Measurements from ENCODE around the gene PARD3.

The PARD3 gene

DNA sequence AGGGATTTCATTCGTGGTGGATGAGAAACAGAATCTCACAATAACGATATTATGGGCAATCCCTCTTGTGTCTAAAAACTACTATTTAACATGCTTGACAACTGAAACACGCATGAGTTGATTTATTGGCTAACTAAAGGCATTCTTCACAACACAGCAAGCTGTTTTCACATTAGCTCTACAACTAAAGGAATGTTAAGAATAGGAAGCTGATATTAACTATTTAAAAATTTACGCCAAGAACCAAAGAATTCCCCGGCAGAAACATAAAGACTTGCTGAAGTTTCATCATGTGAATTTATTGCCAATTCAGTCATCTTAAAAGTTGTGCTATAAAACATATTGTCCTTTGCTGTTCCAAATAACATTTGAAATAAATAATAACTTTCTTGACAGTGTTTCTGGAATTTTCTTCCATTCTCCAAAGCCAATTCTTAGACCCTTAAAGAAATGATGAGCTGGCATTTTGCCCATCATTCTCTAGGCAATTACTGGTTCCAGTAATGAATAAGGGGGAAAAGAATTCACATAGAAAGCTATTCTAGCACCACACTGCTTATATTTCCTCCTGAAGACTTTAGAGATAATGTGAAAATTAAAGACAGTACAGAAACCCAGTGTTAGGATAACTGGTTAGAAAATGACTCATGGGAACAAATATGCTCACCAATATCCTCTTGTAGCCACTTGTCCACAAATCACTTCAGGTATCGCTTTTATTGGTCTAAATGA lies 233.1 kb downstream of the PARD3 start:
- no peak for DNase-seq (ENCODE audit: low read depth in 2 of 2)

DNA sequence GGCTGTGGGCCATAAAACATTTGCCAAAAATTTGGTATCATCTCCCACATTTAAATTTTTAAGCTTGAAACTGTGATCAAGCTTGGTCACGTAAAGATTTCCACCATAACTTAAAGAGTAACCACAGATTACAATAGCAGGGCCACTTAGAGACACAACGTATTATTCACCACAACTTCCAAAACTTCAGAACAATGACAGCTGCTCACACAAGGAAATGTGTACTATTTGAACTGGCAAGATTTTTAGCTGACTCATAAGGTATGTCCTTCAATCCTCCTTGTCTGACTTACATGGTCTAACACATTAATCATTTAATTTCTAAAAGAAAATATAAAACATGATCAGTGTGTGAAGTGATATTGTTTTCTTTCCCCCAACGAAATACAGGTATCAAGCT lies 234.5 kb downstream of the PARD3 start:
- DNase-seq (ENCODE audit: low read depth in 2 of 2), result no peak

DNA sequence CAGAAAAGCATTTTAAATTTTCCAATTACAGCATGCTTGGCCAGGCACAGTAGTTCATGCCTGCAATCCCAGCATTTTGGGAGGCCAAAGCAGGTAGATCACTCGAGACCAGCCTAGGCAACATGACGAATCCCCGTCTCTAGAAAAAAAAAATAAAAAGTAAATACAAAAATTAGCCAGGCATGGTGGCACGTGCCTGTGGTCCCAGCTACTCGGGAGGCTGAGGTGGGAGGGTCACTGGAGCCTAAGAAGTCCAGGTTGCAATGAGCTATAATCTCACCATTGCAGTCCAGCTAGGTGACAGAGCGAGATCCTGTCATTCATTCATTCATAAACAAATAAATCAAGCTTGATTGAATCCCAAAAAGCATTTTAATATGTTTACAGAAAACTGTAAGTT lies 234.9 kb downstream of the PARD3 start:
- no peak for DNase-seq (ENCODE audit: low read depth in 2 of 2)

DNA sequence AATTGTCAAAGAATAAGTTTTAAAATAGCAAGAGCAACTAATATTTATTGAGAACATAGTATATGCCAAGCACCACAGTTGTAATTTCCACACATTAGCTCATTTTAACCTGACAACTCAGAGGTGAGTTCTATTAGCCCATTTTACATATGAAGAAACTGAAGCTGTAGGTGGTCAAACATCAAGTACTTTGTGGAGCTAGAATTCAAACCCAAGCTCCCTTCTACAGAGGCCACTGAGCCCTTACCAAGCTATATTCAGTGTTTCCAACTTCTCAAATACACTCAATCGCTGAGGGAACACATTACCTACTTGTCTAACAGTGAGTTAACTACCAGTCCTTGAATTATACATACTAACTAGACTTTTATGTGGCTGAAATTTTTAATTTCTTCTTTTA lies 236.6 kb downstream of the PARD3 start:
- no peak for DNase-seq (ENCODE audit: low read depth in 2 of 2)

DNA sequence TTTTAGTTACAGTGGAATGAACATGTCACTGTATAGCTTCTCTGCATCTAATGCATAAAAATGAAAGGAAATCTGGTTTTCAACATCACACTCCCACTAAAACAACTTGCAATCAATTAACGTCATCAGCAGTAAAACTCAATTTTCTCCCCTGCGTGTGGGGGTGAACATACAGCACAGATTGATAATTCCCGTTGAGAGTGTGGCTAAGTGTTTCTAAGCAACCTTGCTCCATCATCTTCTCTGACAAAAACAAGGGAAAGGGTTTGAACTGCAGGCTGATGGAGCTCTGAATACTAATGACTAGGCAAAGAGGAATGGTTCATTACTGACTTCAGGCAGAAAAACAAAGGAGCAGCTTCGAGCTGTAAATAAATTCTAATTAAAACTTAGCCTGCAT lies 238.3 kb downstream of the PARD3 start:
- no peak for DNase-seq (ENCODE audit: low read depth in 2 of 2)

DNA sequence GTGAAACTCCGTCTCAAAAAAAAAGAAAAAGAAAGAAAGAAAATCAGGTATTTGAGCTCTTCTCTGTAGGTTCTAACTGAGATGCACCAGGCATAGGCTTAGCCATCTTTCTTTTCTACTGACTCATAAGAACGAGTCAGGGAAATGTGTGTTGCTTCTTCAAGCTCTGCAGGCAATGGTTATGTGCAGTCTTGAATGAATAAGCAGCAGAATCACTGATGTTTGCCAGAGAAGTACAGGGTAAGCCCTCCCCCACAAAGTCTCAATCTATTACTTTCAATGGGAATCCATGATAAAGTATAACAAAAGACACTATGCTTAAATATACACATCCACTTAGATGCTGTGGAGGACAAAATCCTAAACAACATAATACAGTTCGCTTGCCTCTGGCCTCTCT lies 239.2 kb downstream of the PARD3 start:
- DNase-seq (ENCODE audit: low read depth in 2 of 2), result no peak

DNA sequence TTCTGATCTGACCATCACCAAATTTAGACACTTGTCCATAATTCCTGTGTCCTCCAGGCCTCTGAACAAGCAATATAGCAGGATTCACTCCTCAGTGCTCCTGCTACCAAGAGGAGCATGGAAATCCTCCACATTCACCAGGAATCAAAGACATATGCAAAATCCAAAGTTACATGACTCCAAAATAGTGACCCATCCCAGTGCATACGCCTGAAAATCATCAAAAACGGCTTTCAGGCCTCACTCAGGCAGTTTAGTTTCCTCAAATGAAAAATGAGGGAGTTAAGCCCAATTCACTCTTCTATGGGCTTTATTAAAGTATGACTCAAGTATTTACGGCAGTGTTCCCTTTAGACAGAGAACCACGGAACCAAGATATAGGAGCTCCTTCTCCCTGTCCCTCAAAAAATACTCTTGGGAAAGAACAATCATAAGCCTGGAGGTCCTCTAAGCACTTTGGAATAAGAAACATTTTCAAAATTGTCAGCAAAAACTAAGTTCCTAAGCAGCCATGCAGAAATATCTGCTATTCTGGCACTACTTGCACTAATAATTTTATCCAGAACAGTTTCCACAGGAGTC lies 240.7 kb downstream of the PARD3 start:
- DNase-seq (ENCODE audit: low read depth in 2 of 2), result no peak

DNA sequence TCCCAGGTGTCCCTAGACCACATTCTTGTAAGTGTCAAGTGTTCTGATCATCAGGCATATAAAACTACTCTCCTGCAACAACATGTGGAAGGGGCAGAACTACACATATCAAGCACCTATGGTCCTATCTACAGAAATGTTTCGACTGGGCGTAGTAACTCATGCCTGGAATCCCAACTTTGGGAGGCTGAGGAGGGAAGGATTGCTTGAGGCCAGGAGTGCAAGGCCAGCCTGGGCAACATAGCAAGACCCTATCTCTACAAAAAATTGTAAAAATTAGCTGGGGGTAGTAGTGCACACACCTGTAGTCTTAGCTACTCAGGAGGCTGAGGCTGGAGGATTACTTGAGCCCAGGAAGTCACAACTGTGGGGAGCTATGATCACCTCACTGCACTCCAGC lies 244.2 kb downstream of the PARD3 start:
- DNase-seq (ENCODE audit: low read depth in 2 of 2), result no peak

DNA sequence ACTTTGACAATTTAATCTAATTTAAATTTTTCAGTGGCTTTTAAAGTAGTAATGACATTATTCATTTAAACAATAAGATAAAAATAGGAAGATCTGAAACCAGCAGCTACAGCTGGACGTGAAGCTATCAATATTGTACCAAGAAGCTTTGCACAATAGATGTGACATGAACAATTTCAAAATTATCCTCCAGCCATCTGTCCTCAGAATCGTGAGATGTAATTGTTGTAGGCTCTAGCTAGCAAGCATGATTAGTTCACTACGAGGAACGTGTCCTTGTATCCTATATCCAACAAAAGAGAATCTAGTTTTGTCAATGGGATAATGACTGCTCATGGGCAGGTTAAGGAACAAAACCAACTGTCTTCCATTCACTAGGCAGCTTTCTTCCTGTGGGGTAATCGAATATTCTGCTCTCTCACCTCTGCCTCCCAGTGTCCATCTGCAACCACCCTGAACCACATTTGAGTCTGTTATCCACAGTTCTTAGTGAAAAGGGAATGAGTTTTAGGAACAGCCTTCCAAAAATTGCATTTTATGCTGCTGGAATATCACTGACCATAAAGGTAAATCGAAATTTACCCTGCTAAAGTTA lies 247.3 kb downstream of the PARD3 start:
- DNase-seq (ENCODE audit: low read depth in 2 of 2), result no peak

DNA sequence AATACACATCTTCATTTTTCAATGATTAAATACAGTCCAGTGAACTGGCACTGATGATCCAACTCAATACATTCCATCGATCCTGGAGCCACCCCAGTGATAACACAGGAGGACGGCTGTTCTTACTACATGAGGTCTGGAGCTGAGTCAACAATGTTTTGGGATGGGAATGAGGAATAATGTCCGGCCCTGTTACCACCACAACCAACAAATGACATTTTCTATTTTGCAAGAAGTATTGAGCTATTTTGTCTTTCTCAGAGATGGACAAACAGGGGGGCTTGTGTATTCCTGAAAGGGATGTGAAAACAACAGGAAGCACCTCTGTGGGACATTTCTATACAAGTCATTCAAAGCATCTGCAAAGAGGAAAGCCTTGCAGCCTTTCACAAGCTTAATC lies 249.2 kb downstream of the PARD3 start:
- DNase-seq (ENCODE audit: low read depth in 2 of 2), result no peak

DNA sequence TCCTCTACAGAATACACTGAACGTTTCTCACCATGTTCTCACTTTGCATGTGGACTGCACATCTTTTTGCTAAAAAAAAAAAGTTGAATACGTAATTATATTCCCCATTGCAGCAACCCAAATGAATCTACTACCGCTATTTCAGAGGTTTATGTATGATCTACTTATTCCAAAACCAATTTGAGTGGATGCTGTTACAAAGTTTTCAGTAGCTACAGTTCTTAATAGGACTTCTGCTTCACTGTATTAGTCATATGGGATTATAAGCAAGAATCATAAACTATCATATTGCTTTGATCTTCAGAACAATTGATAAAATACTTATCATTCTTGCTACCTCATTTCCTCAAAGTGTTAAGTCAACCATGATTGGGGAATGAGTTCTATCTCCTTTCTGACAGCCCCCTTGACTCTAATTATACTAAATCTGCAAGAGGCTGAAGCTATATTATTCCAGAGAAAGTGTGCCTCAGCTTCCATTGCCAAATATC lies 257.0 kb downstream of the PARD3 start:
- no peak for DNase-seq (ENCODE audit: low read depth in 2 of 2)

DNA sequence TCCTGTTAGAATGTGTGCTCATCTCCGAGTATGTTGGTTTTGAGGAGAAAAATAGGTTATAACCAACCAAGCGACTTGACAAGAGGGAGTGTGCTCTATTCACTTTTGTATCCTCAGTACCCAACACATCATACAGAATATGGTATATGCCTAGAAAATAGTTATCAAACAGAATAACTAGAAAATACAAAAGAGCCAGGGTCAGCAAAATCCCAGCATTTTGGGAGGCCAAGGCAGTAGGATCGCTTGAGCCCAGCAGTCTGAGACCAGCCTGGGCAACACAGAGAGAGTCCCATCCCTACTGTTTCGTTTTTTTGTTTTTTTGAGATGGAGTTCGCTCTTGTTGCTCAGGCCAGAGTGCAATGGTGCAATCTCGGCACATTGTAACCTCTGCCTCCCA lies 257.9 kb downstream of the PARD3 start:
- no peak for DNase-seq (ENCODE audit: low read depth in 2 of 2)

DNA sequence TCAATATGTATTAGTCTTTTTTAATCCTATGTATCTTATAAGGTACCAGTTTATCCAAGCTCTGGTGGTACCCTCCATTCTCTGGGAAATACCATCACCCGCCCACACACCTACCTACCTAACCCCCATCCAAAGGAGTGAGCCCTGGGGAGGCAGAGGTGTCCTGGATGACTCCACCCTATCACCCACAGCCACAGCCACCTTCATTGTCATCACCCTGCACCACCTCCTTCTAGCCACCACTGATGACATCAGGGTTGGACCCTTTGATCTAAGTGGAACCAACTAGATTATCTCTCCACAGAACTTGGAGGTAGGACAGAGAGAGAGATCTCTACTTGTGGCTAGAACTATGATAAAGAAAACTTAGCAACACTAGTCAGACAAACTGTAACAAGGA lies 259.4 kb downstream of the PARD3 start:
- DNase-seq (ENCODE audit: low read depth in 2 of 2), result no peak

DNA sequence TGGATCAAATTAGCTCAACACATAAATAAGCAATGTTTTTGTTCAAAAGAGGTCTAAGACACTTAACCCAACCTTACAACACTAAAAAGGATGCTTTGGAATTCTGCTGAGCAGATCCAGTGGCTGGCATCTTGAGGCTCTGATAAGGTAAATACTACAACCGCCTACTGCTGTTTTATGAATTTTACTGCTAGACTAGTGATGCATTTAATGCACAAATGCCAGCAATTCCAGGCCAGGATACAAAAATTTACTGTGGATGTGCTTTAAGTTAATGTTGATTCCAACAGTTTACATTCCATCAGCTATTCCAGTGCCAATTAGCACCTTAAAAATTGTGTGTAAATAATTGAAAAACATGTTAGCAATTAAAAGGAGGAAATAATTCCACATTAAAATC lies 261.3 kb downstream of the PARD3 start:
- no peak for DNase-seq (ENCODE audit: low read depth in 2 of 2)

DNA sequence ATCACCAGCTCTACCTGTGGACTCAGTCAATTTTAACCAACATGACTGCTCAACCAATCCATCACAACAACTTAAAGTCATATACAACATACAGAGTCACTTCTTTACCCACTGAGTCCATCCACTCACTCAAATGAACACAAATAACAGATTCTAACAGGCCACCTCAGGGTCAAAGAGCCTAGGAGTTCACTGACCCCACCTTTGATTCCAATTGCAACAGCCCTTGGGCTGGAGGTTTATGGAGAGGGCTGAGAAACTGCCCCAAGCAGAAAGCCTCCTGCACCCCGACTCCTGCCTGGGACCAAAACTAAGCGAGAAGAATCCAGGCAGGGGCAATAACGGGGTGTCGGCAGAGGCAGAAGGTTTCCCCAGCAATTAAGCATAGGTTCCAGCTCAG lies 263.8 kb downstream of the PARD3 start:
- no peak for DNase-seq (ENCODE audit: low read depth in 2 of 2)

DNA sequence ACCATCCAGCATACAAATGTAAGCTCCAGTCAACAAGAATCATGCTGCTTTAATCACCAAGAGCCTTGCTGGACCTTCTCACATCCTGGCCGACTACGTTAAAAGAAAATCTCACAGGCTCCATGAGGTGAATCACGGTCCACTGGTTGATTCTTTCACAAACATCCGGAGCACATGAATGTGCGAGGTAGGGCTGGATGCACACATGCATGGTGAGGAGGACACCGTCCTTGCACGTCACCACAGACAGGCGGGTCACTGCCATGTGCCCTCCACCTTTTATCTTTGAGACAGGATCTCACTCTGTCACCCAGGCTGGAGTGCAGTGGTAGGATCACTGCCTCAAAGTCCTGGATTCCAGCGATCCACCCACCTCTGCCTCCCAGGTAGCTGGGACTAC lies 265.1 kb downstream of the PARD3 start:
- no peak for DNase-seq (ENCODE audit: low read depth in 2 of 2)

DNA sequence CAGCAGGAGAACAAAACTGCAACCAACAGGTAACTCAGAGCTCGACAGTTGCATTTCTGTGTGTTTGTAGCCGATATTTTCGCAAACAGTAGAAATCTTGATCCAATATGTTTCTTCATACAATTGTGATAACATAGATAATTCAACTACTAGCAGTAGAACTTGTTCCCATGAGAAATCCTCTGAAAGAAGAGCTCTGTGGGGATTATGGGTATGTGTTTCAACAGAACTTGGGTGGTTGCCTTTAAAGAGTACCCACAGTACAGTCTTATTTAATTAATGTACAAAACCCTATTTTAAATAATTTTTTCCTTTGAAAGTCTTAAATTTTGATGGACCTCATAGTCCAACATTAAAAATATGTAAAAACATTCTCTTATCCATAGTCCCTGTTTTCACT lies 266.1 kb downstream of the PARD3 start:
- no peak for DNase-seq (ENCODE audit: low read depth in 2 of 2)

DNA sequence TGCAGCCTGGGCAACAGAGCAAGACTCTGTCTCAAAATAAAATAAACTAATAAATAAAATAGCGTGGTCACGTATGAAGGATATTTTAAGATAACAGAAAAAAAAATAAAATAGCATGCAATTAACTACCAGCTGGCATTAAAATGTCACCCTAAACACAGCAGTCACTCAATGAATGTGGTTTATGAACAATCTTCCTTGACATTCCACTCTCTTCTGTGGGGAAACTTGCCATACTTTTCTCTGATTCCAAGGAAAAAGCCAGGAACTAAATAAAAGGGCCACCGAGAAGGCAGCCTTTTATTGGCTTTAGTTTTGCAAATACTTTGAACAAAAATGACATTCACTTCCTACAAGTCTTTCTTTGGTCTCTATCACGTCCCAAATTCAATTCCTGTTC lies 266.6 kb downstream of the PARD3 start:
- no peak for DNase-seq (ENCODE audit: low read depth in 2 of 2)

DNA sequence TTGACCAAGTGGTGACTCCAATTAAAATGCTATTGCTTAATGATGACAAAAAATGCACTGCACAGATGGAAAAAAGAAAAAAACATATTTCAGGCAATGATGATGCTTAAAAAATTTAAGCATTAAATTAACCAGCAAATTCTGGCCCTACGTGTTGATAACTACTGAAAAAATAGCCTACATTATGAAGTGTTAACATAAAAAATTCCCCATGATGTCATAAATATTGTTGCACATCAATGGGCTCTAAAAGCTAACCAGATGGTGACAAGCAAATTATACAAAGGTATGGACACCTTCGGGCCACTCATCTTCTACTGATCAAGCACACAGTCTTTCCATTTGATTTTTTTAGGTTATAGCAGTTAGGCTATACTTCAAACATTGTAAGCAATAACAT lies 267.4 kb downstream of the PARD3 start:
- DNase-seq (ENCODE audit: low read depth in 2 of 2), result no peak

DNA sequence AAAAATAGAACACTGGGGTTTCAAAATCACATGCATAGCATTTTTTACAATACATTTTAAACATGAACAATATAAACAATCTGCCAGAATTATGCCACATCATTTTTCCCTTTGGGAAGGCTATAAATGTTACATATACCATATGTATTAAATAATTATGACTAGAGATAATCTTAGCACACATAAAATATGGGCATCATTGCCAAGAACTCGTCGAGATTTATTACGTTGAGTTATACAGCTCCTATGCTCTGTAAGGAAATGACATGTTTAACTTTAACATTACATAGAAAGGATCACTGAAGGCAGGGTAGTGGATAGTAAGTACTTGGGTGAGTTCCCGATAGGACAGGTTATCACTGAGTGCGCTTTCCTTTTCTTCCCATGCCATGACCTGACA lies 267.8 kb downstream of the PARD3 start:
- DNase-seq (ENCODE audit: low read depth in 2 of 2), result no peak

DNA sequence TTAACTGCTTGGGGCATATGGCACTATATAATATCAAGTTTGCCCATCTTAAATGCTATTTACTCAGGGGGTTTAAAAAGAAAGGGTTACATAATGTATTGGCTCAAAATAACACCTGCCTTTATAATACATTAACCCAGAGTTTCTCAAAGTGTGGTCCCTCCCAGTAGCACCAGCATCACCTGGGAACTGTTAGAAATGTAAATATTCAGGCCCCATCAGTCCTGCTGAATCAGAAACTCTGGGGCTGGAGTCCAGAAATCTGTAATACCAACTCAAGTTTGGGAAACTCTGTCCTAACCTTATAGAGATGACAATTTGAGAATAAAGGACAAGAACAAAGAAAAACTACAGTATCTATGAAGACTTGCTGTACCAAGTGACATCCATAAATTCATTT lies 270.7 kb downstream of the PARD3 start:
- DNase-seq (ENCODE audit: low read depth in 2 of 2), result no peak

DNA sequence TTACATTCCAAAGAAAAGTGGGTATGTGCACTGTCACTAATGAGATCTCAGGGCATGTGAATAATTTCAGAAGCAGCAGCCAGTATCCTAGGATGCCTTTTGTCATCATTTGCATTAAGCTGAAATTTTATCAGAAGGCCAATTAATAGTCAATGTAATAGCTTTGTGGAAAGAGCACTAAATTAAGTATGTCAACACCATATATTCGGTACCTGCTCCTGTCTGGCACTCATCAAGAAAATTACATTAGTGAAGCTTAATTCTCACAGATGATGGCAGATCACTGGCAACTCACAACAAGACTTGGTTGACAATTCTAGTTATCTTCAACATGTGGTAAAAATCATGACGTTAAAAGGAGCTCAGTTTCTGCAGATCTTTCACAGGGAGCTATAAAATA lies 271.4 kb downstream of the PARD3 start:
- DNase-seq (ENCODE audit: low read depth in 2 of 2), result no peak

DNA sequence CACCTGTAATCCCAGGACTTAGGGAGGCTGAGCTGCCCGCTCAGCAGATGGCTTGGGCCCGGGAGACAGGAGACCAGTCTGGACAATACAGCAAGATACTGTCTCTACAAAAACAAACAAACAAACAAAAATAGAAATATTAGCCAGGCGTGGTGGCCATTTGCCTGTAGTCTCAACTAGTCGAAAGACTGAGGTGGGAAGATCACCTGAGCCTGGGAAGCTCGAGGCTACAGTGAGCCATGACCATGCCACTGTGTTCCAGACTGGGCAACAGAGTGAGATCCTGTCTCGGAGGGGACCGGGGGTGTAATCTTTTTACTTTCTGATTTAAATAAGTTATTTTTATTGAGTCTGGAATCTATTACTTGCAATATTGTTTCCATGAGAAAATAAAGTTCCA lies 274.6 kb downstream of the PARD3 start:
- DNase-seq (ENCODE audit: low read depth in 2 of 2), result no peak

Data from stimulated activated CD4-positive, alpha-beta T cell treated with anti-CD3 and anti-CD28 coated beads, Interleukin-1b, Interleukin-23, amount 100 ng/mL, for 1 hour (primary cell).